HG03565 (cell line): ENCODE data around the gene DDC.
"Not testable (repeated sequence)": the region's sequence is repeated elsewhere in the genome, so short reads cannot be mapped to it uniquely, and the experiment has no call there.

Experiments
- ATAC-seq: cut with Tn5 transposase; IDR thresholded peaks from one replicate; pipeline ENCODE4 v1.9.1; 2021; ENCODE audit warnings: mild to moderate bottlenecking, moderate library complexity; ENCODE audit not compliant: unreplicated experiment

Gene DDC

DNA sequence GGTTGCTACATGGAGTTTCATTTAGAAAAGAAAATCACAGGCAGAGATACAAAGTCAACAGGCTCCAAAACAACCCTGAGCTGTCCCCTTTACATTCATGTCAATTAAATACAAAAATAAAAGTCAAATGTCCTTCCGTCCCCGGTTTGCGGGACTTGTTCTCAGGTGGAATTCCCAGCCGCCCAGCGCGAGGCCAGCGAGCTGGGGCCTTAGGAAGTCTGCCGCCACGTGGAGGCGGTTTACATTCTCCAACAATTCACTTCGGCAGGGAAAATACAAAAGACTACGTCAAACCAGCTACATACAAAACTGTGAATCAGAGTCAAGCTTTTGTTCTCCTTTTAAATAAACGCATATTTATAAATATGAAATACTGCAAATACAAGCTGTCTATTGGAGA, 25.3 kb upstream of the DDC start:
- ATAC-seq: no peak

DNA sequence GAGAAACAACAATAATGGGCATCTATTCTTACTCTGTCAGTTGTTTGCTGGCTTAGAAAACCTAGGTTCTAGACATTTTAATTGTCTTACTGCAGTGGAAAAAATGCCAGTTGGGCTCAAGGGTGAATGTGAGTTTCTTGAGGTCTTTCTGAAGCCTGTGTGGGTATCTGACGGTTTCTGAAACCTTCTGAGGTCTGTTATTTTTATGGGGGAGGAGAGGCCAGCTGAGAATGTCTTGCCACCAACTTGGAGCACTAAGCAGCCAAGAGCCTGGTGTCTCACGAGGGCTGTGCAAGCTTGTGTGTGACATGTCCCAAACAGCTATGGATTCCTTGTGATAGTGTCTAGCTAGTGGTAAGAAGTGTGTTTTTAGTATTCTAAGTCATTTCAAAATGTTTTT, 24.2 kb upstream of the DDC start:
- ATAC-seq: no peak

DNA sequence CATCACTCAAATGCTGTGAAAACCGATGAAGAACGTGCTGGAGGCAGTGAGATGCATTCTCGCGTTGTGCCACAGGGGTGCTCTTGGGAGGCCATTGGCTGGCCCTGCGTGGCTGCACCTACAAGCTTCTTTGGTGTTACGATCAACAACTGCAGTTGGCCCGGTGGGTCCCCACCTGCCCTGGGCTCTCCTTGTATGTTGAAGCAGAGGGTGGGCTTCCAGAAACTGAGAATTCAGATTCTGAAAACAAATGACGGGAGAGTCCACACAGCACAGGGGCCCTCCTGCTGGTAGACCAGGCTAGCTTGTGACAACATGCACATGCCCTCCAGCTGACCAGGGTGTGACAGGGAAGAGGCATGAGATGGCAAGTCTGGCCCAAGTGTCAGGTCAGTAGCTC, 23.7 kb upstream of the DDC start:
- no peak for ATAC-seq

DNA sequence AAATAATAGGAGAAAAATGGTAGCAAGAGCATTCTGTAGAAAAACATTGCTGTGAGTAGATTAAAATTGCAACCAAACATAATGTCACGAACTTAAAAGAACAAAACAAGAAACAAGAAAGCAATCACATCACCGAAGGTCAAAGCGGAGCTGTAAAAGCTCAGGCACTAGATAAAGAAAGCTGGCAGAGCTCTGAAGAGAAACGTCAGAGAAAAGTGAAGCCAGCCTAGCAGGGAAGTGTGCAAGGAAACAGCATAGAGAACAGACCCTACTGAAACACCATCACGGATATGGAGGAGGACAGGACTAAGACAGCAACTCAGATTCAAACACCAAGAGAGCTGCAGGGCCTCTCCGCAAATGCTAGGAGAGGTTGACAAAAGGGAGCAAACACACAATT, 22.5 kb upstream of the DDC start:
- ATAC-seq: no peak

DNA sequence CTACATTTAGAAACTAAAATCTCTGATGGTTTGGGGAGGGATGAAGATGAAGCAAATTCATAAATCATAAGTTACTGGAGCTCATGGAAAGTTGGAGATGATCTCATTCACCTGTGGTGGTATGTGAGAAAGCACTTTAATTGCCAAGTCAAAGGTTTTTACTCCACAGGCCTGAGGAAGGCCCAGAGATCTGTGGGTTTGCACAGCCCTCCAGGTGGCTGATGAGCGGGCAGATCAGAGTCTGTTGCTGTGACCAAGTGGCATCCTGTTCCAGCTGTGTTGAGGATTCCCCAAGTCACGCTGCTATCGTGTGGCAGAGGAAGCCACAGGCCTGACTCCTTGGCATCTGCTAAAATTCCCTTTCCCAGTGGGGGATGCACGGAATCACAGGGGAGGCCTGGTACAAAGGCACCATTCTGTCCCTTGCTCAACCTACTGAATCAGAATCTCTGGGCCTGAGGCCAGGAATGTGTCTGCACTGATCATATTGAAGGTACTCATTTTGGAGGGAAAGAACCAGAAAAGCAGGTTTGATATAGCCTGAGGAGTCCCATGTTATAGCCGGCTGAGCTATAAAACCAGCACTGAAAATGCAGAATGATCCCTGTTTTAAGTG, 19.7 kb upstream of the DDC start:
- no peak for ATAC-seq

DNA sequence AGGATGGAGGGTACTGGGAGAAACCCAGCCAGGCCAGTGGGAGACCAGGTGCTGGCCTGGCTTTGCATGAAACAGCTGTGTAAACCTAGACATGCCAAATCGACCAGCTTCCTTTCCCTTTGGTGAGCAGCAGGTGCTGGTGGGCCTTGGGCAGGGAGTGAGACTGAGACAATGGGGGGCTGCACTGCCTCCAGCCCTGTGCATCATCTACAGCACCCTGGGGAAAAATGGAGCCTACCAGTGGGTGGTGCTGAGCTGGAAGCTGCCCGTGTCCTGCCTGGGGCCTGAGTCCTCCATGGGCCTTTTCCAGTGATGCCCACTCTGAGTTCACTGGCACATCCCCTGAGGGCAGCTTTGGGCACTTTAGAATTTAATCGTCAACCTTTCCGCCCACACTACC, 19.2 kb upstream of the DDC start:
- ATAC-seq: no peak

DNA sequence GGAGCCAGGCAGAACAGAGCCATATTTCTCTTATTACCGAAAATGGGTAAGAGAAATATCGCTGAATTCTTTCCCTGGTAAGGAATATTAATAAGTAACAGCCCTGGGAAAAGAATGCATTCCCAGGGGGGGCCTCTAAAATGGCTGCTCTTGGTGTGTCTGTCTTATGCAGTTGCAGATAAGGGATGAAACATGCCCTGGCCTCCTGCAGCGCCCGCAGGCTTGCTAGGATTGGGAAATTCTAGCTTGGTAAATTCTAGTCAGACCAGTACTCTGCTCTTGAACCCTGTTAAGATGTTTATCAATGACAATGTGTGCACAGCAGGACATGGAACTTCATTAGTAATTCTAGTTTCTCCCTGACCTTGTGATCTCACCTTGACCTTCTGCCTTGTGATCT, 18.1 kb upstream of the DDC start:
- not testable (repeated sequence) for ATAC-seq

DNA sequence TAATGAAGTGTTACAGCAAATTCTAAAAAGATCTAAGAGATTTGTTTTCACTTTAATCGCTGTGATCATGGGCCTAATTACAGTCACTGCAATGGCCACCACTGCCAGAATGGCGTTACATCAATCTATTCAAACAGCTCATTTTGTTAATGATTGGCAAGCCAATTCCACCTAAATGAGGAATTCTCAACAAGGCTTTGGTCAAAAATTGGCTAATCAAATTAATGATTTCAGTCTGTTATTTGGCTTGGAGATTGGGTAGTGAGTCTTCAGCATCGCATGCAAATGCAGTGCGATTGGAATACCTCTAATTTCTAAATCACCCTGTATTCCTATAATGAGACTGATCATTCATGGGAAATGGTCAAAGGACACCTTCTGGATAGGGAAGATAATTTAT, 17.1 kb upstream of the DDC start:
- ATAC-seq: not testable (repeated sequence)

DNA sequence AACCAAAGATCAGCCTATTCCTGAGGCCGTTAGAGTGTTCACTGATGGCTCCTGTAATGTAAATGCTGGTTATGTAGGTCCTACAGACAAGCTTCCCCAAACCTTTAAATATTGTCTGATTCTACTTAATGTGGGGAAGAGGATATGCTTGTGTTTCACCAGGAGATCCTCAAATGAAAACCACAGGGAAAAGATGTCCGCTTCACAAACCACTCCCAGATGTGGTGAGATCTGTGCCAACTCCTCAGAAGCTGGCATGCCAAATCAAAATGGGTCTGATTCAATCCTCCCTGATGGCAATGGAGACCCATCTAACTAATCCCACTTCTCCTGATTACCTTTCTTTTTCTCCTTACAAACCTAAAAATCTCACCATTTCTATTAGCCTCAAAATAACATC, 15.5 kb upstream of the DDC start:
- not testable (repeated sequence) for ATAC-seq

DNA sequence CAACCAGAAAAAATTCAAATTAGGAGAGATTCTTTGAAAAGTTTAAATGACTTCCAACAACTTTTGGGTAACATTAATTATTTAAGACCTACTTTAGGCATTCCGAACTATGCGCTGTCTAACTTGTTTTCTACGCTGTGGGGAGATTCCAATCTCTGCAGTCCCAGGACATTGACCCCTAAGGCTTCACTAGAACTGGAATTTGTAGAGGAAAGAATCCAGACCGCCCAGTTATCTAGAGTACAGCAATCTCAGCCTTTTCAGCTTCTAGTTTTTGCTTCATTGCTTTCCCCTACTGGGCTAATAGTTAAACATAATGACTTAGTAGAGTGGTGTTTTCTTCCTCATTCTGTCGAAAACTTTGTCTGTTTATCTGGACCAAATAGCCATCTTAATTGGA, 14.9 kb upstream of the DDC start:
- no peak for ATAC-seq

DNA sequence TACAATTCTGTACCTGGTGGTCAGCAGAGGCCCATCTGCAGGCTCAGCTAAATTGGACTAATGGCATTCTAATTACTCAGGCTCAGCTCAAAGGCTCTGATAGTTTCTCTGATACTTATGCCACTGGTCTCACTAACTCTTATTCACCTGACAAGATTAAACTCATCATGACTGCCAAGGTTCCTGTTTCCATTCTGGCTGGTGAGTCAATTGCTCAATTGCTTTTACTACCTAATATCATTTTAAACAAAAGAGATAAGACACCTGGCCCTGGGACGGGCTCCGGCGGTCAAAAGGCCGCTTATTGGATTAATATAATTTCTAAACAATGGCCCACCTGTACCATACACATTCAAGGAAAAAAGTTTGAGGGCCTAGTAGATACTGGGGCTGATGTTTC, 12.9 kb upstream of the DDC start:
- not testable (repeated sequence) for ATAC-seq

DNA sequence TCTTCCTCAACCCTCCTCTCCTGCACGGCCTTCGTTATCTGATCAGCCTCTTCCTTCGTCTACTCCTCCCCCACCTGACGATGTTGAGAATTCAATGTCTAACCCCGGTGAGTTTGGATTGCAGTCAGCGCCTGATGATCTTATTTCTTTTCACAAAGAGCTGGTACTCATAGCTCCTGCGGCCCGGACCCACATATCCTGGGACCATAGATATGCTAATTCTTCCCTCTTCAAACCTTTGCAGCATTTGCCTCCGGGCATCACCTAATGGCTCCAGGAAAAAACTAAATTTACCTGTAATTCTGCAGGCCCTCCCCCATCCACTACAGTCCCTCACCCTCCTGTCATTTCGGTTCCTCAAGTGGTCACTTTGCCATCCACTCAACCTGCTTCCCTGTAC, 12.4 kb upstream of the DDC start:
- no peak for ATAC-seq

DNA sequence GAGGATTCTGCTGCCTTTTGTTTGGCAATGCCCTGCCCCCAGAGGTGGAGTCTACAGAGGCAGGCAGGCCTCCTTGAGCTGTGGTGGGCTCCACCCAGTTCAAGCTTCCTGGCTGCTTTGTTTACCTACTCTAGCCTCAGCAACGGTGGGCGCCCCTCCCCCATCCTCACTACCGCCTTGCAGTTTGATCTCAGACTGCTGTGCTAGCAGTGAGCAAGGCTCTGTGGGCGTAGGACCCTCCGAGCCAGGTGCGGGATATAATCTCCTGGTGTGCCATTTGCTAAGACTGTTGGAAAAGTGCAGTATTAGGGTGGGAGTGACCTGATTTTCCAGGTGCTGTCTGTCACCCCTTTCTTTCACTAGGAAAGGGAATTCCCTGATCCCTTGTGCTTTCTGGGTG, 11.2 kb upstream of the DDC start:
- ATAC-seq: not testable (repeated sequence)

DNA sequence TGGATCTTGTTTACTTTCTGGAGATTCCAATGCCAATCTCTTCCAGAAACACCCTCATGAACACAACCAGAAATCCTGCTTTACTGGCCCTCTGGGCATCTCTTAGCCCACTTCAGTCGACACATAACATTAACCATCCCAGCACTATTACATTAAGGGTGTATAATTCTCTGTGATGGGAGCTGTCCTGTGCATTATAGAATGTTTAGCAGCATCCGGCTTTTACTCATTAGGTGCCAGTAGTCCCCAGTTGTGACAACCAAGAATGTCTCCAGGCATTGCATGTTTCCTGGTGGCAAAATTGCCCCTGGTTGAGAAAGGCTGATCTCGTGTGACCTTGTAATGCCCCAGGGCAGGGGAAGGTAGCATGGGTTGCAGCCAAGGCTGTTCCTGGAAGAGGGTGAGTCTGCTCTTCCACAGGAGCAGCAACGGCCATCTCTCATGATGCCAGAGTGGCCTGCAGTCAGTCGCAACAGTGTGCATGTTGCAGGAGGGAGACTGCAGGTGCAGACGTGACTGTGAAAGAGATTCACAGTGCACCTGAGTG, 2.6 kb upstream of the DDC start:
- no peak for ATAC-seq

DNA sequence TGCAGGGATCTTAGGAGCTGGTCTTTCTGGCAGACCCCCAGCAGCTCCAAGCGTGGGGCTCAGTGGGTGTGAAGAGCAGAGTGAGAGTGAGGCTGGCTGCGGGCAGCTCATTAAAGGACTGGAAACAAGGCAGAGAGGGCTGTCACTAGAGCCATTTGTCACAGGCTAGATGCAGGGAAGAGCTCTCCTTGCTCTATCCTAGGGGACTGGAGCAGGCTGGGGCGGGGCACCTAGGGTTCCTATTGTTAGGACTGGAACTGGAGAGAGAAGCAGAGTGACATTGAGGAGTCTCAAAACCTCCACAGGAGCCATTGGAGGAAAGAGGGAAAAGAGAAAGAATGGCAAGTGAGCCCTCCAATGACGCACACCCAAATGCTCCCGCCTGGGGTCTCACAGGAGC, 772 bp upstream of the DDC start:
- ATAC-seq: no peak

DNA sequence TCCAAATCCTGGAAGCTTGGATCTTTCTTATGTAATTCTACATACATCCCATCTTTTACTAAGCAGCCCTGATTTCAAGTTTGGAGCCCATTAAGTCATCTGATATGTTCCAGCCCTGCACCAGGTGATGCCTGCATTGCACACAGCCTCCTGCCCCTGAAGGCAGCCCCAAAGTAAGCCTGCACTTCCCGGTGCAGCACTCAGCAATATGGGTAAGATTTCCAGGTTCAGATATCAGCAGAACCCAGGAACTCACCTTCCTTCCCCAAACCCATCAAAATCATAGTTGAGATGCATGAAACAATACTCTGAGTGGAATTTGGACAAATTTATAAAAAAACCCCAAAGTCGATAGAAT, 333 bp upstream of the DDC start:
- ATAC-seq: no peak

DNA sequence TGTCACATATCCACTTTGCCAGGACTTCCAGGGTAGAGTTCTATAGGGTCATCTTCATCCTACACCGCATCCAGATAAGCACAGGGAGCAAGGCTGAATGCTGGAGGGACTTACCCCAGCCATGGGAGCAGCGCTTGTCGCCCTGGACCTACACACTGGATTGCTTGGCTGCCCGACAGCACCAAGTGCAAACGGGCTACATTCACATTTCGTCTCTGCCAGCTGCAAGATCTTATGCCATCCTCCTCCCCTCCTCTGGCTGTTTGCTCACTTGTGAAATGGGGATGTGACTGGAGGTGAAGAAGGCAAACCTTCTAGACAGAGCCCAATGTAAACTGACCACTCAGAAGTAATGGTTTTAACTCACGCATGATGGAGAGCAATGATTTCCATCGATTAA, 1.0 kb downstream of the DDC start:
- ATAC-seq: no peak

DNA sequence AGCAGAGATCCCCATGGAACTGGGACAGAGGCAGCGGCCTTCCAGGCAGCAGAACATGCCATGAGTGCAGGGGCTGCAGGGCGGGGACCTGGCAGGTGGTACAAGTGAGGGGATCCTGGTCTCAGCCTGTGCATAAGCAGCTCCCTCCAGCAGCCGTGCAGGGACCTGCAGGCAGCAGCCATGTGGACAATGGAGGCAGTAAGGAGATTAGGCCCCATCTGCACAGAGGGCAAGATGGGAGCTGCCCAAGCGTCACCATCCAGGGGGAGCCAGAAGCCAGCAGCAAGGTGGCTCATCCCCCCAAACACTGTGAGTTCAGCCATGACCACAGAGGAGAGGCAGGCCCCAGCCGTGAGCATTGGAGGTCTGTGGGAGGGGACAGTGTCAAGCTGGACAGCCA, 3.1 kb downstream of the DDC start:
- ATAC-seq: no peak

DNA sequence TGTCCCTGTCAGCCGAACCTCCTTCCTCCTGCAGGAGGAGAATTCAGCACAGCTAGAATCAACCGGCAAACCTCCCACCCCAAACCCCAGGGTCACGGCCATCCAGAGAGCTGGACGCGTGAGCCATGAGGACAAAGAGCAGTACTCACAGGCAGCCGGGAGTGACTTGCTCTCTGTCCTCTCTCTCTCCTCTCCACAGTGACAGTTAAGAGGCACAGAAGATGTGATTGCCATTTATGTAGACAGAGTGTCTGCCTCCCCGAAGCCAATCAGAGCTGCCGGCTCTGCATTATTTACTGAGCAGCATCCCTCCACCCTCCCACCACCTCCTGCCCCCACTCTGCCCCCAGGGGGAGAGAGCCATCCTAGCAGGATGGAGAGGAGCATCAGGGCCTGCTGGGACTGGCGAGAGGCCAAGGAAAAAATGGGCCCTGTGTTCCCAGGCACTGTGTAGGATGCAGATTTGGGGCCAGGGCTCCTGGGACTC, 4.3 kb downstream of the DDC start:
- no peak for ATAC-seq

DNA sequence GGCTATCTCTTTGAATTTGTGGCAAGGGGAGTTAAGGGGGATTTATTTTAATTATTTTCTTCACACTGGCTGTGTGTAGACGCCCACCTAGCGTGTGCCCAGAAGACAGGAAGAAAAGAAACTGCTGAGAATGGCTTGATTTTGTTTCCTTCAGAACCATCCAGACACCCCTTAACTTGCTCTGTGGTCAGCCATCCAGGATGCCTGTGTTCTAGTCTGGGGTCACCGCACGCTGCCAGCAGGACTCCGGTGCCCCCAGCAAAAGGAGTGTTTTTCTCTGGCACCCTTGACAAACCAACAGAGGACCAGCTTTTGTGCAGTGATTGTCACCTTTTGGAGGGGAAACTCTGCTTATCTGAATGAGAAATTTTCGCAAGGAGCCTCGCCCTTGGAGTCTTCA, 5.3 kb downstream of the DDC start:
- no peak for ATAC-seq

DNA sequence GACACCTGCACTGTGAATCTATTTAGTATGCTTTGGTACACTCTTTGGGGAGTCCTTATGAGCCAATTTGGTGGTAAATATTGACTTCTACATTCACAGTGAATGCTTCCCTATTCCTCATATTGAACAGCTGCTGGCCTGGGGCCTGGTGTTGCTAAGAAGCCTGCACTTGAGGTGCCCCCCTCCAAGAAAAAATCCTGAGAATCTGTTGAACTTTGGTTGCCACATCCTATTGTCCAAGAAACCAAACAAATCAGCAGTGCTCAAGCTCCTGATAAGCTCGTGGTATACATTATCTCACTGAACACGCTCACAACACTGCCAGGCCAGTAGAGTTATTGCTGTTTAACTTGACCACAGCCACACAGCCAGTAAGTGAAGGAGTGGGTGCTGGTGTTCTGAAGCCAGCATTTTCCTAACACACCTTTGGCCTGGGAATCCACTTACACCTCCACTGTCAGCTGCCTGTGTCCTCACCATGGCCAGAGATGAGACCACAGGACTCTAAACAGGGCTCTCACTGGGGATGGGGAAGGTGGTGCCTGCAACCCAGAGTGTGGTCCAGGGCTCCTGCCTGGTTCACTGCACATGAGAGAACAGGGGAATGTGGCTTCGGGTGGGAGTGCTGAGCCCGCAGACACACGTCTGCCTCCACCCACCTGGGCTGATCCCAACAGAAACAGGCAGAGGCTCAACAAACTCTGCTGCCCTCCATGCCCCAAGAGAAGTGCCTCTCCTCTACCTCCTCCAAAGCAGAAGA, 6.7 kb downstream of the DDC start:
- ATAC-seq: no peak

DNA sequence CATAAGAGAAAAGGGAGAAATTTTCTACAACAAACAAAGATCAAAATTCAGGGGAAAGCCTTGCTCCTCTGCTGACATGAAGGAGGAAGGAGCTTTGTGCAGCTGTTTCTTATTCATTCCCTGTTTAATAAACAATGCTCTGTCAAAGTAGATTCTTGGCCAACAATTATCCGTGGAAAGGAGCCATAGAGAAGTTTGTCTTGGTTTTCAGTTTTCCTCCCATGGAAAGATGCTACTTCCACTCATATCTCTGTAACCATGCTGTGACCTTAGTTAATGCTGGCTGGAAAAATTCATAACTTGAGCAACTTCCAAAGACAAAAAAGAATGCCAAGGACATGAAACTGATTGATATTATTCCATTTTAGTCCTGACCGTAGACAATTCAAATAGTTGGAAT, 8.1 kb downstream of the DDC start:
- no peak for ATAC-seq
